GM23338 (cell line): ENCODE data around the gene YOD1. TPM values are rescaled to one million over a fixed set of nuclear protein-coding genes. Genes with fewer than 3 reads are reported as not detected.
A peak's percentile ranks its signal among the peaks of the same experiment; 100 is the strongest.

Experiments used
- ATAC-seq: fragments of 200-7000 bp; cut with Tn5 transposase; 3 replicates; pipeline ENCODE4 v1.9.1; 2020
- DNase-seq: peaks from one replicate; pipeline ENCODE4 v3.0.0-alpha.2; 2015; ENCODE audit warnings: low spot score
- H2AFZ ChIP-seq: fragments of 200-600 bp; sonication (generic); 2 replicates; pipeline ENCODE4 v1.8.0; 2016; ENCODE audit warnings: antibody characterized with exemption, mild to moderate bottlenecking, moderate library complexity
- H3F3A ChIP-seq: fragments of 200-600 bp; sonication (generic); replicated peaks from 2 replicates; pipeline ENCODE4 v1.8.0; 2017; ENCODE audit warnings: antibody characterized with exemption, mixed run types, low read depth
- H3K27ac ChIP-seq: fragments of 200-600 bp; sonication (generic); 2 replicates; pipeline ENCODE4 v1.6.1; 2016; ENCODE audit warnings: low read depth
- H3K27me3 ChIP-seq: fragments of 200-600 bp; sonication (generic); 2 replicates; pipeline ENCODE4 v1.8.0; 2016; ENCODE audit warnings: mild to moderate bottlenecking, mixed run types, moderate library complexity; ENCODE audit not compliant: insufficient read depth
- H3K36me3 ChIP-seq: fragments of 200-600 bp; sonication (generic); 2 replicates; pipeline ENCODE4 v1.8.0; 2016; ENCODE audit warnings: mild to moderate bottlenecking; ENCODE audit not compliant: insufficient read depth
- H3K4me1 ChIP-seq: fragments of 200-600 bp; sonication (generic); 2 replicates; pipeline ENCODE4 v1.8.0; 2016; ENCODE audit warnings: mild to moderate bottlenecking, moderate library complexity; ENCODE audit not compliant: insufficient read depth
- H3K4me2 ChIP-seq: fragments of 200-600 bp; sonication (generic); 2 replicates; pipeline ENCODE4 v1.7.1; 2017; ENCODE audit warnings: mixed run types
- H3K4me3 ChIP-seq: fragments of 200-600 bp; sonication (generic); 2 replicates; pipeline ENCODE4 v1.6.1; 2016; ENCODE audit warnings: mixed run types
- H3K79me2 ChIP-seq: fragments of 200-600 bp; sonication (generic); replicated peaks from 2 replicates; pipeline ENCODE4 v1.8.0; 2017; ENCODE audit warnings: mild to moderate bottlenecking; ENCODE audit not compliant: insufficient read depth
- H3K9me2 ChIP-seq: fragments of 200-600 bp; sonication (generic); 2 replicates; pipeline ENCODE4 v1.8.0; 2017; ENCODE audit not compliant: insufficient read depth
- H4K20me1 ChIP-seq: fragments of 200-600 bp; sonication (generic); replicated peaks from 2 replicates; pipeline ENCODE4 v1.8.0; 2017; ENCODE audit warnings: mild to moderate bottlenecking; ENCODE audit not compliant: insufficient read depth
- H3K27ac Mint-ChIP-seq: 2 replicates; pipeline ENCODE4 v1.8.0; 2020; ENCODE audit warnings: inconsistent platforms, mild to moderate bottlenecking, moderate library complexity, mixed read lengths
- H3K27me3 Mint-ChIP-seq: 3 replicates; pipeline ENCODE4 v1.8.0; 2022; ENCODE audit warnings: low read depth, mild to moderate bottlenecking, moderate library complexity, mixed read lengths, inconsistent platforms; ENCODE audit not compliant: insufficient read depth, poor library complexity
- H3K36me3 Mint-ChIP-seq: 3 replicates; pipeline ENCODE4 v1.8.0; 2021; ENCODE audit warnings: low read depth, mild to moderate bottlenecking, inconsistent platforms, moderate library complexity, mixed read lengths
- H3K4me1 Mint-ChIP-seq: 3 replicates; pipeline ENCODE4 v1.8.0; 2020; ENCODE audit warnings: mild to moderate bottlenecking, inconsistent platforms, mixed read lengths
- H3K4me3 Mint-ChIP-seq: 3 replicates; pipeline ENCODE4 v1.8.0; 2021; ENCODE audit warnings: moderate library complexity, mild to moderate bottlenecking, inconsistent platforms, mixed read lengths
- H3K9me3 Mint-ChIP-seq: 3 replicates; pipeline ENCODE4 v1.8.0; 2020; ENCODE audit warnings: moderate library complexity, mild to moderate bottlenecking, inconsistent platforms, mixed read lengths
- CREB1 ChIP-seq: fragments of 250-450 bp; sonication (Bioruptor Pico); IDR thresholded peaks from 2 replicates; pipeline ENCODE4 v1.5.0; 2020; ENCODE audit warnings: low read depth, mild to moderate bottlenecking, moderate library complexity
- CTCF ChIP-seq, 2 experiments: fragments of 200-600 bp in 1 of 2; sonication (generic) in 1 of 2; conservative IDR thresholded peaks; 2 replicates each; pipeline versions ENCODE4 v1.5.1 to v1.6.1; 2016 to 2017; ENCODE audit warnings: antibody characterized with exemption in 2 of 2, low read depth in 2 of 2, mild to moderate bottlenecking in 2 of 2, moderate library complexity in 1 of 2
- ETS1 ChIP-seq: IDR thresholded peaks from 2 replicates; pipeline ENCODE4 v1.6.1; 2016; ENCODE audit warnings: antibody characterized with exemption
- EZH2 ChIP-seq: fragments of 200-600 bp; sonication (generic); IDR thresholded peaks from one replicate; pipeline ENCODE4 v1.8.0; 2017; ENCODE audit warnings: antibody characterized with exemption, mild to moderate bottlenecking, low read depth; ENCODE audit not compliant: unreplicated experiment
- EZH2phosphoT487 ChIP-seq: fragments of 200-600 bp; sonication (generic); IDR thresholded peaks from one replicate; pipeline ENCODE4 v1.8.1; 2018; ENCODE audit warnings: antibody characterized with exemption; ENCODE audit not compliant: unreplicated experiment
- JUNB ChIP-seq: IDR thresholded peaks from one replicate; pipeline ENCODE4 v1.6.1; 2016; ENCODE audit warnings: antibody characterized with exemption; ENCODE audit not compliant: unreplicated experiment
- NANOG ChIP-seq: IDR thresholded peaks from 2 replicates; pipeline ENCODE4 v1.6.1; 2016; ENCODE audit warnings: antibody characterized with exemption, borderline replicate concordance
- POLR2AphosphoS5 ChIP-seq: IDR thresholded peaks from 2 replicates; pipeline ENCODE4 v1.6.1; 2016; ENCODE audit warnings: antibody characterized with exemption, low read depth
- REST ChIP-seq: IDR thresholded peaks from one replicate; pipeline ENCODE4 v1.6.1; 2018; ENCODE audit warnings: antibody characterized with exemption; ENCODE audit not compliant: unreplicated experiment
- STAT1 ChIP-seq: IDR thresholded peaks from one replicate; pipeline ENCODE4 v1.6.1; 2016; ENCODE audit warnings: antibody characterized with exemption; ENCODE audit not compliant: unreplicated experiment
- ZNF114 ChIP-seq: fragments of 250-450 bp; sonication (Bioruptor Pico); IDR thresholded peaks from 2 replicates; pipeline ENCODE4 v1.5.0; 2020; ENCODE audit warnings: mild to moderate bottlenecking, moderate library complexity
- ZNF331 ChIP-seq: fragments of 250-450 bp; sonication (Bioruptor Pico); IDR thresholded peaks from 2 replicates; pipeline ENCODE4 v1.5.0; 2020; ENCODE audit warnings: low read depth, mild to moderate bottlenecking, moderate library complexity
- polyA plus RNA-seq: library from polyadenylated mRNA; unstranded; fragments of >200 nt; fragmentation: Nextera tagmentation; extraction: Ambion mirVana; gene quantifications from 2 replicates; pipeline ENCODE4 v1.2.1, GENCODE V29; 2016
- total RNA-seq: library from RNA; depleted of rRNA; stranded (reverse); fragments of >200 nt; shearing (Covaris generic); gene quantifications from 2 replicates; pipeline ENCODE4 v1.2.3, GENCODE V29; 2014
- TF ChIP-seq, protein P1 (sequence below): fragments of 250-450 bp; sonication (Bioruptor Pico); IDR thresholded peaks from 2 replicates; pipeline ENCODE4 v1.5.0; 2020; ENCODE audit warnings: mild to moderate bottlenecking, moderate library complexity

The YOD1 gene
- total and polyA plus RNA-seq, 2 experiments from 2014 or later, result 4.6 to 21.9 TPM

DNA sequence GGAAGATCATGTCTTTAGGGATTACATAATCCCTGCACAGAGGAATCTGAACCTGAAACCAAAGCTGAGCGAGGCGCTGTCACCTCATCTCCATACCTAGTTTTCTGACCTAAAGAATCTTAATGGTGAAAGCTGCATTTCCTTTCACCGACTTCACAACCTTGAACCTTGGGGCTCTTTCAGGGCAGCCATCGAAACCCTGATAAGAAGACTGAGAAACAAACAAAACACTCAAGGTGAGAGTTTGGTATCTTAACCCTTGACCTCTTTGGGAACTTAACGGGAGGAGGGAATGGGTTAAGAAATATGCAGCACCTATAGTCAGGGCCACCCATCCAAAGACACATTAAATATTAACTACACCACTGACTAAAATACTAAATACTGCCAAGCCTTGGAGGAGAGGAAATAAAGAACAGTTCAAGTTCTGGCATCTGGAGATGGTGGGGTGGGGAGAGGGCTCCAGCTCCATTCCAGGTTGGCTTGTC, 20.4 kb downstream of the YOD1 start:
- Mint-ChIP-seq H3K36me3 (no peaks in the 10 kb centered on the region), H3K4me1 (peaks cover 61% of the 10 kb centered on the region), H3K4me3 (no peak overlapping the region), H3K27me3 (peaks cover 3% of the 10 kb centered on the region), H3K27ac (no peak overlapping the region), H3K9me3 (no peaks in the 10 kb centered on the region)
- no peak for DNase-seq
- Histone ChIP-seq H3K79me2 (no peaks in the 10 kb centered on the region), H3F3A (no peaks in the 10 kb centered on the region), H4K20me1 (no peaks in the 10 kb centered on the region), H2AFZ (no peak overlapping the region), H3K27me3 (no peaks in the 10 kb centered on the region), H3K27ac (no peak overlapping the region), H3K4me2 (peak overlapping the region; percentile 49; the same call in 1 of the 2 replicates), H3K4me3 (no peak overlapping the region), H3K9me2 (peaks cover 10% of the 10 kb centered on the region; the same call in 1 of the 2 replicates), H3K4me1 (peaks cover 40% of the 10 kb centered on the region), H3K36me3 (no peaks in the 10 kb centered on the region)
- no peak for ATAC-seq
- TF ChIP-seq CREB1 (CRISPR knock-in tag) (no peak), EZH2phosphoT487 (no peak), CTCF (conservative IDR thresholded peaks at IDR 0.05; ENCODE audit: low read depth in 2 of 2) (no peak), ZNF114 (CRISPR knock-in tag) (no peak), NANOG (no peak), POLR2AphosphoS5 (no peak), ZNF331 (CRISPR knock-in tag) (no peak), JUNB (no peak), STAT1 (no peak), ETS1 (no peak), EZH2 (no peak), REST (no peak)
- TF ChIP-seq, protein P1, sequence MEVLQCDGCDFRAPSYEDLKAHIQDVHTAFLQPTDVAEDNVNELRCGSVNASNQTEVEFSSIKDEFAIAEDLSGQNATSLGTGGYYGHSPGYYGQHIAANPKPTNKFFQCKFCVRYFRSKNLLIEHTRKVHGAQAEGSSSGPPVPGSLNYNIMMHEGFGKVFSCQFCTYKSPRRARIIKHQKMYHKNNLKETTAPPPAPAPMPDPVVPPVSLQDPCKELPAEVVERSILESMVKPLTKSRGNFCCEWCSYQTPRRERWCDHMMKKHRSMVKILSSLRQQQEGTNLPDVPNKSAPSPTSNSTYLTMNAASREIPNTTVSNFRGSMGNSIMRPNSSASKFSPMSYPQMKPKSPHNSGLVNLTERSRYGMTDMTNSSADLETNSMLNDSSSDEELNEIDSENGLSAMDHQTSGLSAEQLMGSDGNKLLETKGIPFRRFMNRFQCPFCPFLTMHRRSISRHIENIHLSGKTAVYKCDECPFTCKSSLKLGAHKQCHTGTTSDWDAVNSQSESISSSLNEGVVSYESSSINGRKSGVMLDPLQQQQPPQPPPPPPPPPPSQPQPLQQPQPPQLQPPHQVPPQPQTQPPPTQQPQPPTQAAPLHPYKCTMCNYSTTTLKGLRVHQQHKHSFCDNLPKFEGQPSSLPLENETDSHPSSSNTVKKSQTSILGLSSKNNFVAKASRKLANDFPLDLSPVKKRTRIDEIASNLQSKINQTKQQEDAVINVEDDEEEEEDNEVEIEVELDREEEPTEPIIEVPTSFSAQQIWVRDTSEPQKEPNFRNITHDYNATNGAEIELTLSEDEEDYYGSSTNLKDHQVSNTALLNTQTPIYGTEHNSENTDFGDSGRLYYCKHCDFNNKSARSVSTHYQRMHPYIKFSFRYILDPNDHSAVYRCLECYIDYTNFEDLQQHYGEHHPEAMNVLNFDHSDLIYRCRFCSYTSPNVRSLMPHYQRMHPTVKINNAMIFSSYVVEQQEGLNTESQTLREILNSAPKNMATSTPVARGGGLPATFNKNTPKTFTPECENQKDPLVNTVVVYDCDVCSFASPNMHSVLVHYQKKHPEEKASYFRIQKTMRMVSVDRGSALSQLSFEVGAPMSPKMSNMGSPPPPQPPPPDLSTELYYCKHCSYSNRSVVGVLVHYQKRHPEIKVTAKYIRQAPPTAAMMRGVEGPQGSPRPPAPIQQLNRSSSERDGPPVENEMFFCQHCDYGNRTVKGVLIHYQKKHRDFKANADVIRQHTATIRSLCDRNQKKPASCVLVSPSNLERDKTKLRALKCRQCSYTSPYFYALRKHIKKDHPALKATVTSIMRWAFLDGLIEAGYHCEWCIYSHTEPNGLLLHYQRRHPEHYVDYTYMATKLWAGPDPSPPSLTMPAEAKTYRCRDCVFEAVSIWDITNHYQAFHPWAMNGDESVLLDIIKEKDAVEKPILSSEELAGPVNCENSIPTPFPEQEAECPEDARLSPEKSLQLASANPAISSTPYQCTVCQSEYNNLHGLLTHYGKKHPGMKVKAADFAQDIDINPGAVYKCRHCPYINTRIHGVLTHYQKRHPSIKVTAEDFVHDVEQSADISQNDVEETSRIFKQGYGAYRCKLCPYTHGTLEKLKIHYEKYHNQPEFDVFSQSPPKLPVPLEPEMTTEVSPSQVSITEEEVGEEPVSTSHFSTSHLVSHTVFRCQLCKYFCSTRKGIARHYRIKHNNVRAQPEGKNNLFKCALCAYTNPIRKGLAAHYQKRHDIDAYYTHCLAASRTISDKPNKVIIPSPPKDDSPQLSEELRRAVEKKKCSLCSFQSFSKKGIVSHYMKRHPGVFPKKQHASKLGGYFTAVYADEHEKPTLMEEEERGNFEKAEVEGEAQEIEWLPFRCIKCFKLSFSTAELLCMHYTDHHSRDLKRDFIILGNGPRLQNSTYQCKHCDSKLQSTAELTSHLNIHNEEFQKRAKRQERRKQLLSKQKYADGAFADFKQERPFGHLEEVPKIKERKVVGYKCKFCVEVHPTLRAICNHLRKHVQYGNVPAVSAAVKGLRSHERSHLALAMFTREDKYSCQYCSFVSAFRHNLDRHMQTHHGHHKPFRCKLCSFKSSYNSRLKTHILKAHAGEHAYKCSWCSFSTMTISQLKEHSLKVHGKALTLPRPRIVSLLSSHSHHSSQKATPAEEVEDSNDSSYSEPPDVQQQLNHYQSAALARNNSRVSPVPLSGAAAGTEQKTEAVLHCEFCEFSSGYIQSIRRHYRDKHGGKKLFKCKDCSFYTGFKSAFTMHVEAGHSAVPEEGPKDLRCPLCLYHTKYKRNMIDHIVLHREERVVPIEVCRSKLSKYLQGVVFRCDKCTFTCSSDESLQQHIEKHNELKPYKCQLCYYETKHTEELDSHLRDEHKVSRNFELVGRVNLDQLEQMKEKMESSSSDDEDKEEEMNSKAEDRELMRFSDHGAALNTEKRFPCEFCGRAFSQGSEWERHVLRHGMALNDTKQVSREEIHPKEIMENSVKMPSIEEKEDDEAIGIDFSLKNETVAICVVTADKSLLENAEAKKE (CRISPR knock-in tag), result no peak
